GM12891 (cell line): ENCODE data around the gene ST6GAL2.

ENCODE experiments used
- DNase-seq: peaks from one replicate; pipeline ENCODE4 v3.0.0; 2011; ENCODE audit warnings: low spot score; ENCODE audit not compliant: insufficient read length
- FAIRE-seq: peaks from 2 replicates; lab custom pipeline; 2011; peaks lifted over from hg19 to GRCh38; lab: Jason Lieb, UNC
- PAX5 ChIP-seq: IDR thresholded peaks from 2 replicates; pipeline ENCODE4 v1.6.1; 2011; ENCODE audit warnings: low read length, moderate library complexity, mild to moderate bottlenecking; ENCODE audit not compliant: insufficient read depth, severe bottlenecking
- POLR2A ChIP-seq: IDR thresholded peaks from 2 replicates; pipeline ENCODE4 v1.6.1; 2011; ENCODE audit warnings: low read depth, low read length, control low read depth
- POLR2AphosphoS5 ChIP-seq: IDR thresholded peaks from 2 replicates; pipeline ENCODE4 v1.6.1; 2011; ENCODE audit warnings: low read depth, low read length, control low read depth
- POU2F2 ChIP-seq: IDR thresholded peaks from 2 replicates; pipeline ENCODE4 v1.6.1; 2011; ENCODE audit warnings: low read depth, mild to moderate bottlenecking, control low read depth, low read length, moderate library complexity
- SPI1 ChIP-seq: IDR thresholded peaks from 2 replicates; pipeline ENCODE4 v1.6.1; 2011; ENCODE audit warnings: low read depth, low read length, control low read depth
- TAF1 ChIP-seq: IDR thresholded peaks from 2 replicates; pipeline ENCODE4 v1.6.1; 2011; ENCODE audit warnings: low read depth, low read length, control low read depth

ST6GAL2 gene

GRCh38 chr2:106789185-106789584 lies 96.8 kb downstream of the ST6GAL2 start:
- FAIRE-seq = no peak
- TF ChIP-seq POU2F2 (no peak), POLR2AphosphoS5 (no peak), POLR2A (no peak), TAF1 (no peak), PAX5 (no peak), SPI1 (no peak)
- no peak for DNase-seq

GRCh38 chr2:106782681-106783080 lies 103.3 kb downstream of the ST6GAL2 start:
- no peak for DNase-seq
- no peak for FAIRE-seq
- TF ChIP-seq PAX5 (no peak), POU2F2 (no peak), SPI1 (no peak), TAF1 (no peak), POLR2AphosphoS5 (no peak), POLR2A (no peak)

- TF ChIP-seq POLR2AphosphoS5 (no peak), SPI1 (no peak), PAX5 (no peak), POLR2A (no peak), TAF1 (no peak), POU2F2 (no peak)
- no peak for FAIRE-seq
- no peak for DNase-seq
Measured at GRCh38 chr2:106781196-106781595, 104.8 kb downstream of the ST6GAL2 start.

- TF ChIP-seq POLR2AphosphoS5 = no peak
- TF ChIP-seq TAF1 = no peak
- TF ChIP-seq POLR2A = no peak
- no peak for TF ChIP-seq PAX5
- no peak for TF ChIP-seq SPI1
- no peak for TF ChIP-seq POU2F2
- FAIRE-seq = no peak
- DNase-seq = no peak
Measured at GRCh38 chr2:106771811-106772210, 114.2 kb downstream of the ST6GAL2 start.

- no peak for DNase-seq
- FAIRE-seq = no peak
- no peak for TF ChIP-seq TAF1
- TF ChIP-seq POU2F2 = no peak
- no peak for TF ChIP-seq POLR2AphosphoS5
- no peak for TF ChIP-seq POLR2A
- TF ChIP-seq SPI1 = no peak
- no peak for TF ChIP-seq PAX5
Measured at GRCh38 chr2:106770986-106771385, 115.0 kb downstream of the ST6GAL2 start.

GRCh38 chr2:106764614-106765013 lies 121.4 kb downstream of the ST6GAL2 start:
- TF ChIP-seq SPI1 (no peak), TAF1 (no peak), POLR2A (no peak), POU2F2 (no peak), PAX5 (no peak), POLR2AphosphoS5 (no peak)
- DNase-seq = no peak
- FAIRE-seq = no peak

GRCh38 chr2:106759966-106760365 lies 126.0 kb downstream of the ST6GAL2 start:
- no peak for TF ChIP-seq SPI1
- TF ChIP-seq POLR2AphosphoS5 = no peak
- TF ChIP-seq TAF1 = no peak
- no peak for TF ChIP-seq POU2F2
- TF ChIP-seq POLR2A = no peak
- no peak for TF ChIP-seq PAX5

GRCh38 chr2:106758901-106759497 lies 127.0 kb downstream of the ST6GAL2 start:
- DNase-seq (no peak), FAIRE-seq (no peak)
- TF ChIP-seq POLR2AphosphoS5 (no peak), POU2F2 (no peak), TAF1 (no peak), PAX5 (no peak), SPI1 (no peak), POLR2A (no peak)

More at GRCh38 chr2:106759966-106760365, 126.0 kb downstream of the ST6GAL2 start:
- no peak for FAIRE-seq
- DNase-seq = no peak
